Small intestine (tissue), 7 donors: ENCODE measurements around the gene OR6S1. TPM values are rescaled to one million over a fixed set of nuclear protein-coding genes. Genes with fewer than 3 reads are reported as not detected.
A peak's percentile ranks its signal among the peaks of the same experiment; 100 is the strongest.
"Not testable (repeated sequence)": the region's sequence is repeated elsewhere in the genome, so short reads cannot be mapped to it uniquely, and the experiment has no call there.

Source experiments
- DNase-seq, 2 donors: peaks; one replicate each; pipeline versions ENCODE4 v3.0.0 to v3.0.0-alpha.2; 2013
- FAIRE-seq: peaks from 2 replicates; lab custom pipeline; 2012; peaks lifted over from hg19 to GRCh38; lab: Jason Lieb, UNC
- H3K27ac ChIP-seq, 3 donors: one replicate each; pipeline ENCODE4 v1.5.1; 2013; ENCODE audit warnings: low read length in 2 of 3, mild to moderate bottlenecking in 2 of 3, control low read depth in 1 of 3, inconsistent platforms in 1 of 3, low read depth in 1 of 3, moderate library complexity in 1 of 3
- H3K27me3 ChIP-seq, 3 donors: one replicate each; pipeline ENCODE4 v1.6.1; 2013; ENCODE audit warnings: low read length in 3 of 3, inconsistent platforms in 1 of 3; ENCODE audit not compliant: control insufficient read depth in 3 of 3, insufficient read depth in 3 of 3
- H3K36me3 ChIP-seq, 3 donors: one replicate each; pipeline ENCODE4 v1.6.1; 2013; ENCODE audit warnings: low read length in 3 of 3, inconsistent platforms in 1 of 3, low read depth in 1 of 3, mild to moderate bottlenecking in 1 of 3, moderate library complexity in 1 of 3; ENCODE audit not compliant: control insufficient read depth in 3 of 3, insufficient read depth in 2 of 3
- H3K4me1 ChIP-seq, 3 donors: one replicate each; pipeline ENCODE4 v1.6.1; 2013; ENCODE audit warnings: low read length in 2 of 3, inconsistent platforms in 1 of 3, low read depth in 1 of 3, mild to moderate bottlenecking in 1 of 3, moderate library complexity in 1 of 3; ENCODE audit not compliant: control insufficient read depth in 3 of 3, insufficient read depth in 2 of 3
- H3K4me3 ChIP-seq, 3 donors: one replicate each; pipeline ENCODE4 v1.5.1; 2013; ENCODE audit warnings: low read length in 3 of 3, control low read depth in 1 of 3, inconsistent platforms in 1 of 3, low read depth in 1 of 3, mild to moderate bottlenecking in 1 of 3, moderate library complexity in 1 of 3
- H3K9me3 ChIP-seq, 2 donors: one replicate each; pipeline ENCODE4 v1.6.1; 2013; ENCODE audit warnings: low read depth in 1 of 2, low read length in 1 of 2; ENCODE audit not compliant: control insufficient read depth in 2 of 2, insufficient read depth in 1 of 2
- WGBS, 3 donors: extraction: QIAGEN DNeasy Blood & Tissue Kit; methylation state at CpG; one replicate each; pipeline ENCODE4 v1.1.7; 2013; 5-methylcytosine and 5-hydroxymethylcytosine counted together
- polyA plus RNA-seq, 4 donors: library from polyadenylated mRNA; stranded (reverse) in 3 of 4; unstranded in 1 of 4; fragments of 200-250 nt in 3 of 4; fragments of 120-200 nt in 1 of 4; gene quantifications; one replicate each; pipeline versions ENCODE4 v1.2.1 to v1.2.3, GENCODE V29; 2013
- donor health status: healthy with polysubstance abuse.
- donor health status: control.
- donor health status: control.
- donor health status: Bipolar disorder and iron deficiency.
- donor health status: healthy.

Gene OR6S1
- polyA plus RNA-seq, 4 donors, result not detected

DNA sequence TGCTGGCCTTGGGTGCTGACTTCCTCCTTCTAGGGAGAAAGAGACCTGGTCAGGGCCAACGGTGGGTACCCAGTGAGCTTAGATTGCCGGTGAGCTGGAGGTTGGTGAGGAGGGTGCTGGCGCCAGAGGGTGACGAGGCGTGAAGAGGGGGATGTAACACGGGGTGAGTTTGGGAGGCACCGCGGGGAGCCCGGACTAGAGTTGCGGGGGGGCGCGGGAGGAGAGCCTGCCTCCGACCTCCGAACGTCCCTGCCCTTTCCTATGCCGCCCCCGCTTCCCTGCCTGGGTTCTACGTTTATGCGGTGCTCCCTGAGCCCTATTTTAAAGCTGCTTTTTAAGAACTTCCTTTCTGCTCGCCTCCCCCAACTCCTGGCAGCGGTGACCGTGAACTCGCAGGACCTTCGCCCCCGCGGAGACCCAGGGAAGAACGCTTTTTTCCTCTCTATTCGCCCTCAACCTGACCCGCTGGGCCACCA, 18.6 kb downstream of the OR6S1 start:
- H3K4me1 ChIP-seq, result peaks cover 0 to 11% (median 8%) of the 10 kb centered on the region in 3 donors
- peaks cover 0 to 29% (median 0%) of the 10 kb centered on the region in 3 donors for H3K27me3 ChIP-seq
- H3K27ac ChIP-seq, result no peak overlapping the region
- no peaks in the 10 kb centered on the region for H3K9me3 ChIP-seq
- H3K4me3 ChIP-seq, result no peak overlapping the region
- WGBS, 3 donors, result 39 to 71% (median 64%) methylated on average over 29 of the region's 29 CpGs
- FAIRE-seq (no peak), DNase-seq (no peak)
- no peaks in the 10 kb centered on the region for H3K36me3 ChIP-seq

DNA sequence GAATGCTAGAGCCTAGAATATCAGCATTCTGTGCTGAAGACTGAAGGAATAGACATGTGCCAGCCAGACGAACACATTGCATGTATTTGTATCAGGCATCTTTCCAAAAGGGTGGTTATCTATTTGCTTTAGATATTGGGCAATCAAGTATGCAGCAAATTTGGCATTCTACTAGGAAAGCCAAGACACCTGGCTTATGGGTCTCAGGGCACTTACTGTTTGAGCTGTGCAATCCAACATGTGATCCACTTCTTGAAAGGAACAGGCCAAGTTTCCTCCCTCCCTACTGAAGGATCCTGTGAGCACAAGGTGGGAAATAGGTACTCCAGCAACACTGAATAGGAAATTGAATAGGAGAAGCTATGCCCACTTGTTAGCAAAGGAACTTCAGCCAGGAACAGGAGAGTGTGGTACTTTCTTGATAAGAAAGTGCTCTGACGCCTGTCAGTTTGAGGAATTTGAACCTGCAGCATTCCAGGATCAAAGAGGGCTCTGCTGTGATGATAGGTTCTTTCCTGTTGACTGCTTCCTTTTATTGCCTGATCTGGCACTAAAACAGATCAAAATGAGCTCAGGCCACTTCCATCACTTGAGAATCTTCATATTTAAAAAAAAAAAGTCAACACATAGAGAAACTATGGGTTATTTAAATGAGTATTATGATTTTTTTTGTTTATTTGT, 20.6 kb downstream of the OR6S1 start:
- WGBS, 3 donors, result 4 to 48% (median 27%) methylated on average over 2 of the region's 2 CpGs
- Histone ChIP-seq H3K36me3 (no peaks in the 10 kb centered on the region), H3K27ac (peak overlapping the region in 1 of 3 donors; percentile 11), H3K4me3 (no peak overlapping the region), H3K4me1 (peaks cover 0 to 9% (median 8%) of the 10 kb centered on the region in 3 donors), H3K9me3 (no peaks in the 10 kb centered on the region), H3K27me3 (peaks cover 0 to 14% (median 0%) of the 10 kb centered on the region in 3 donors)
- FAIRE-seq (no peak), DNase-seq (peak; percentile 47 to 86)

DNA sequence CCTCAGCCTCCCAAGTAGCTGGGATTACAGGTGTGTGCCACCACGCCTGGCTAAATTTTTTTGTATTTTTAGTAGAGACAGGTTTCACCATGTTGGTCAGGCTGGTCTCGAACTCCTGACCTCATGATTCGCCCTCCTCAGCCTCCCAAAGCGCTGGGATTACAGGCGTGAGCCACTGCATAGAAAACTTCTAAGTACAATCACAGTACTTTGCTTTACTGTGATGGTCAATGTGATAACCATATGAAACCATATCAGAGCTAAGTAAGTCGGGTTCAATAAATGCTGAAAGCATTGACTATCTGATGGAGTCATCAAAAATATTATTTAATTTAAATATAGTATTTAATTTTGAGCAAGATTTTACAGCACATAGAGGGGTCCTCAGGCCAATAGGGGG, 21.8 kb downstream of the OR6S1 start:
- not testable (repeated sequence) for H3K27ac ChIP-seq

DNA sequence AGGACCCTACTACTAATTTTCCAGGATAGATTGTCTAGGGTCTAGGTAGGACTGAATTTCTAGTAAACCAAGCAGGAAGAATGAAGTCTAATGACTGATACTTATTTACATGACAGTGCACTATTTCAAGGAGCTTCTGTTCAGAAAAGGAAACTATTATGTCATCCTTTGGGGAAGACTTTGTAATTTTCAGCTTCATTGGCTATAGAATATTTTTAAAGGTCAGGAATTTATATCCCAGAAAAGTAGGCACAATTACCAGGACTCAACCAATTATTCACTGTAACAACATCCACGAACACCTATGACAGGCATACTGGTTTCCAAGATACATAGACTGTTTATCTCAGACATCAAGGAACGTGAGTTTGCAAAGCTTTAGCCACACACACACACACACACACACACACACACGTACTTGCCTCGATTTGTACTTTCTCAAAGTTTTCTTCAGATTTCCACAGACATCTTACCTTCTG, 23.2 kb downstream of the OR6S1 start:
- peaks cover 0 to 7% (median 4%) of the 10 kb centered on the region in 3 donors for H3K4me1 ChIP-seq
- 53 to 65% (median 64%) methylated on average over 4 of the region's 4 CpGs for WGBS, 3 donors
- no peaks in the 10 kb centered on the region for H3K36me3 ChIP-seq
- FAIRE-seq (no peak), DNase-seq (no peak)
- H3K27me3 ChIP-seq, result peaks cover 0 to 3% (median 0%) of the 10 kb centered on the region in 3 donors
- no peak overlapping the region for H3K27ac ChIP-seq
- no peaks in the 10 kb centered on the region for H3K9me3 ChIP-seq
- H3K4me3 ChIP-seq, result no peak overlapping the region

More for the DNA sequence above, 21.8 kb downstream of the OR6S1 start:
- H3K9me3 ChIP-seq, H3K4me1 ChIP-seq, H3K4me3 ChIP-seq, H3K36me3 ChIP-seq, DNase-seq, H3K27me3 ChIP-seq, FAIRE-seq: not testable (repeated sequence)
- WGBS, 3 donors, result 88 to 90% (median 88%) methylated on average over 6 of the region's 6 CpGs

DNA sequence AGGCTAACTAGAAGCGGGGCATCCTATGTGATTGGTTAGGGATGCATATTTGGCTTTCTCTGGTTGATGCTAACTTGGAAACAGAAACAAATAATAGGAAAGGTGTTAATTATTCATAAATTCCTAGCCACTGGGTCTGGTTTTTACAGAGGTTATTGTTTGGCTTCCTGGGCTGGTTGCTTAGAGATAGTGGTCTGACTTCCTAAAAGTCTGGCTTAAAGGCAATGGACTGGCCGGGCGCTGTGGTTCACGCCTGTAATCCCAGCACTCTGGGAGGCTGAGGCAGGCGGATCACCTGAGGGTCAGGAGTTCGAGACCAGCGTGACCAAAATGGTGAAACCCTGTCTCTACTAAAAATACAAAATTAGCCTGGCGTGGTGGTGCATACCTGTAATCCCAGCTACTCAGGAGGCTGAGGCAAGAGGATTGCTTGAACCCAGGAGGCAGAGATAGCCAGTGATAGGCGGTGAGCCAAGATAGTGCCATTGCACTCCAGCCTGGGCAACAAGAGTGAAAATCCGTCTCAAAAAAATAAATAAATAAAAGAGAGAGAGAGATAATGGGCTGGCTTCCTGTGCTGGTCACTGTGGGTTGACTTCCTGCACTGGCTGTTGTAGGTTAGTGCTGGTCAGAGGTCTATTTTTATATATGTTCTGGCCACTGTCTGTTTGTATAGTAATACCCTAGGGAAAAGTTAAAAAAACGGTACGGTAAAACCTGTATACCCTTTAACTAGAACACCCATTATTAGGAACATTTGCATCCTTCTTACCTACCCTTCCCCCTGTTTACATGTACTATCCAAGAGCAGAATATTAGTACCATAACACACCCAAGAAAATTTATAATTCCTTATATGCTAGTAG, 24.1 kb downstream of the OR6S1 start:
- Histone ChIP-seq H3K27ac (no peak overlapping the region), H3K4me1 (peaks cover 0 to 11% (median 1%) of the 10 kb centered on the region in 3 donors), H3K36me3 (no peaks in the 10 kb centered on the region), H3K27me3 (no peaks in the 10 kb centered on the region), H3K9me3 (no peaks in the 10 kb centered on the region), H3K4me3 (no peak overlapping the region)
- FAIRE-seq, result no peak
- DNase-seq, result no peak
- 80 to 86% (median 85%) methylated on average over 12 of the region's 12 CpGs for WGBS, 3 donors

DNA sequence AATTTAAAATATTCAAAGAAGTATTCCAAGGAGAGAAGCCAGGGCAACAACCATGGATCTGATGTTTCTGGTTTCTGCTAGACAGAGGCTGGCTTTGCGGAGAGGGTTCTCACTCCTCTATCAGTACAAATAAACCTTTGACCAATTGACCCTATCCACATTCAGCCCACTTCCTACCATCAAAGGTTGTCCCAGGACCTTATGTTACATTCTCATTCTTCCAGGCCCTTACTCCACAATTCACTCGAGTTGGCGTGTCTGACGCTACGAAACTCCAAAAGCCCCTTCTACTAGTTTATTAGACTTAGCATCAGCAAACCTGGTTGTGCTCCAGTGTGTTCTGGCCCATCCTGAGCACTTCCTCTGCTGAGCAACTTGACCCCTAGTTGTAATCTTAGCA, 25.5 kb downstream of the OR6S1 start:
- no peak overlapping the region for H3K4me3 ChIP-seq
- FAIRE-seq (no peak), DNase-seq (no peak)
- peaks cover 0 to 11% (median 6%) of the 10 kb centered on the region in 3 donors for H3K4me1 ChIP-seq
- WGBS, 3 donors, result 90 to 98% (median 92%) methylated on average over 5 of the region's 5 CpGs
- no peaks in the 10 kb centered on the region for H3K36me3 ChIP-seq
- no peaks in the 10 kb centered on the region for H3K27me3 ChIP-seq
- H3K27ac ChIP-seq, result no peak overlapping the region
- H3K9me3 ChIP-seq, result no peaks in the 10 kb centered on the region

DNA sequence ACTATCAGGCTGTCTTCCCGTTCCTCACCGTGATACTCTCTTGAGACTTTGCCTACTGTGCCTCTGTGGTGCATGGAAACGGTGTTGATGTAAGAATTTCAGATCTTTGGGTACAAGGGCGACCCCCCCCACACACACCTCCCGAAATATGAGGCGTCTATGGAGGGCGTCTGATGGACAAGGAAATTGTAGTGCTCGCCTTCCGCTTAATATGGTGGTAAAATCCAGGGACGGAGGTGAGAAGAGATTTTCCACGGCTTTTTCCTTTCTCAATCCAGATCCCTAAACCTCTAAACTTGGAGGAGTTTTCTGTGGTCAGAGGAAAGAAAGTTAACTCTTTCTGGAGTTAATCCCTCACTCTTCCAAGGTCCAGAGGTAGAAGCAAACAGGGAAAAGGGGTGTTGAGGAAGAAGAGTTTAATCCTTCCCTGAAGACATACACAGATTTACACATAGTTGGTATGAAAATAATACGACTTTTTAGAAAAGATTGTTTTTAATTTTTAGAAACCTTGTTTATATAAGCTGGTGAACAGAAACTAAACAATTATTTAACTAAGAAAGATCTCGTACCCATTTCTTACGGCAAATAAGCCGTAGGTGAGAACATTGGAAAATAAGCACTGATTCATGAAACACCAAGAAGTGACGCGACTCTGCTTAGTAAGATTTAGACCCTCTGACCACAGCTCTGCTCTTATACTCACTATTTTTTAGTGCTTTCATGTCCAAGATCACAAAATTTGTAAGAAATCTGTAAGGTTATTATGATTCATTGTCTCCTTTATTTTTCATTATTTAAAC, 27.3 kb downstream of the OR6S1 start:
- FAIRE-seq, result no peak
- no peaks in the 10 kb centered on the region for H3K9me3 ChIP-seq
- peak in 1 of 2 donors; percentile 29 for DNase-seq
- H3K27ac ChIP-seq, result peak overlapping the region; percentile 63 to 87 (median 82)
- peaks cover 0 to 11% (median 6%) of the 10 kb centered on the region in 3 donors for H3K4me1 ChIP-seq
- WGBS, 3 donors, result 12 to 24% (median 20%) methylated on average over 17 of the region's 17 CpGs
- no peaks in the 10 kb centered on the region for H3K27me3 ChIP-seq
- H3K36me3 ChIP-seq, result no peaks in the 10 kb centered on the region
- H3K4me3 ChIP-seq, result peak overlapping the region; percentile 39 to 65 (median 55)
